ENCODE data around the gene VILL. TPM values are rescaled to one million over a fixed set of nuclear protein-coding genes. Genes with fewer than 3 reads are reported as not detected.

The VILL gene
- total and polyA plus RNA-seq, 2 donors (not counting 3 experiments of a cell fraction or from before 2014, with no cell fraction given), result 9.0 to 10.0 TPM

GRCh38 chr3:37979541-37980461 is 10.8 kb upstream of the VILL start:
- H3K36me3 ChIP-seq (ENCODE audit: control insufficient read depth in 2 of 2, extremely low read depth in 1 of 2, insufficient read depth in 2 of 2, low read length in 2 of 2), result peaks cover 0 to 15% of the 10 kb centered on the region in 2 experiments
- H3K27me3 ChIP-seq (ENCODE audit: control insufficient read depth in 2 of 2, insufficient read depth in 2 of 2, low read length in 2 of 2), result no peaks in the 10 kb centered on the region
- H3K9me3 ChIP-seq (replicated peaks; ENCODE audit: control insufficient read depth, insufficient read depth, low read length), result no peaks in the 10 kb centered on the region
- no peak overlapping the region for H3K27ac ChIP-seq (ENCODE audit: insufficient read depth, low read depth, low read length)
- H3K9me1 ChIP-seq (replicated peaks; ENCODE audit: control insufficient read depth, extremely low read depth, insufficient read depth, low read length), result no peaks in the 10 kb centered on the region
- no peak overlapping the region for H3K4me2 ChIP-seq (ENCODE audit: insufficient read depth, low read length)
- no peak for TF ChIP-seq JUN (IDR thresholded peaks at IDR 0.05; ENCODE audit: borderline replicate concordance, insufficient read depth, insufficient read length, low read depth)
- no peak for TF ChIP-seq POLR2AphosphoS5 (IDR thresholded peaks at IDR 0.05; ENCODE audit: insufficient read depth, low read depth, low read length)
- TF ChIP-seq POLR2A (IDR thresholded peaks at IDR 0.05; ENCODE audit: low read depth, low read length), result no peak
- no peak for TF ChIP-seq EZH2 (IDR thresholded peaks at IDR 0.05; ENCODE audit: borderline replicate concordance, low read depth, low read length, severe bottlenecking)
- no peak for TF ChIP-seq MYC (IDR thresholded peaks at IDR 0.05; ENCODE audit: low read depth, low read length)
- TF ChIP-seq FOS (IDR thresholded peaks at IDR 0.05; ENCODE audit: borderline replicate concordance, insufficient read depth, low read length), result no peak
- TF ChIP-seq MAX (IDR thresholded peaks at IDR 0.05; ENCODE audit: insufficient read depth, insufficient read length), result no peak
- TF ChIP-seq GATA2 (IDR thresholded peaks at IDR 0.05; ENCODE audit: insufficient read depth, insufficient read length, low read depth, low read length), result no peak
- TF ChIP-seq CTCF (IDR thresholded peaks at IDR 0.05; ENCODE audit: extremely low read depth in 1 of 2, insufficient read depth in 1 of 2, low read depth in 1 of 2, low read length in 2 of 2), result no peak
- no peak overlapping the region for H2AFZ ChIP-seq (ENCODE audit: low read depth, low read length)
- no peaks in the 10 kb centered on the region for H3K79me2 ChIP-seq (ENCODE audit: control insufficient read depth, insufficient read depth, low read length)
- H4K20me1 ChIP-seq (replicated peaks; ENCODE audit: control insufficient read depth, extremely low read depth, insufficient read depth, low read length), result no peaks in the 10 kb centered on the region
- no peak overlapping the region for H3K4me3 ChIP-seq (replicated peaks in 1 of 3; ENCODE audit: insufficient read depth in 1 of 3, low read depth in 1 of 3, low read length in 3 of 3)
- FAIRE-seq (no peak), DNase-seq (ENCODE audit: low read depth, low spot score) (no peak)
- dilution Hi-C loops (cut with MboI; ENCODE audit: extremely low pct_ligation_motif_present, low sequenced_read_pairs), result no loop called here
- no peaks in the 10 kb centered on the region for H3K4me1 ChIP-seq (ENCODE audit: control insufficient read depth, extremely low read depth, insufficient read depth, low read length)
- POLR2A ChIA-PET, result no interaction called here
- no peak overlapping the region for H3K9ac ChIP-seq (replicated peaks; ENCODE audit: extremely low read depth, insufficient read depth, low read length)
- intact Hi-C loops (cut with micrococcal nuclease), result no loop called here
- CTCF ChIA-PET, result interaction anchor here (0.7 to 6.9 kb wide), 7 partner anchors 12 to 127 kb away, joined by 3 to 53 read pairs (median 3); no protein-coding TSS in a partner anchor
- no TSS peak for BruUV-seq (replicated peaks)
